HepG2 (cell line): ENCODE results near the gene UBXN2A. TPM values are rescaled to one million over a fixed set of nuclear protein-coding genes. Genes with fewer than 3 reads are reported as not detected.

Source experiments
- ATF7-NPFF ChIP-seq: sonication (generic); formaldehyde crosslinking; IDR thresholded peaks from 2 replicates; pipeline ENCODE4 v1.8.1; 2023; ENCODE audit warnings: mild to moderate bottlenecking, low read depth, missing genetic modification reagents, moderate library complexity
- BCL6 ChIP-seq: IDR thresholded peaks from 2 replicates; pipeline ENCODE4 v1.6.1; 2016; ENCODE audit warnings: missing genetic modification reagents, missing compliant biosample characterization
- CENPX ChIP-seq: sonication (generic); formaldehyde crosslinking; IDR thresholded peaks from 2 replicates; pipeline ENCODE4 v1.9.0; 2021; ENCODE audit warnings: mild to moderate bottlenecking, missing genetic modification reagents, moderate library complexity
- ELF1 ChIP-seq: sonication (generic); formaldehyde crosslinking; IDR thresholded peaks from 2 replicates; pipeline ENCODE4 v1.4.0; 2020; ENCODE audit warnings: missing genetic modification reagents
- ERF ChIP-seq: IDR thresholded peaks from 2 replicates; pipeline ENCODE4 v1.6.1; 2018; ENCODE audit warnings: missing biosample characterization, missing genetic modification reagents
- FOXA1 ChIP-seq, 2 experiments: fragments of 450-650 bp in 1 of 2; sonication (generic) in 1 of 2; formaldehyde crosslinking in 1 of 2; IDR thresholded peaks; 2 replicates each; pipeline versions ENCODE4 v1.4.0 to v1.6.1; 2016 to 2020; ENCODE audit warnings: missing genetic modification reagents in 1 of 2
- FOXC1 ChIP-seq: sonication (generic); formaldehyde crosslinking; IDR thresholded peaks from 2 replicates; pipeline ENCODE4 v1.8.0; 2022; ENCODE audit warnings: mild to moderate bottlenecking, missing genetic modification reagents, borderline replicate concordance
- HNRNPL ChIP-seq: fragments of 200-400 bp; formaldehyde crosslinking; IDR thresholded peaks from 2 replicates; pipeline ENCODE4 v1.6.1; 2017; ENCODE audit warnings: mild to moderate bottlenecking, low read depth, low read length
- MIER3 ChIP-seq: IDR thresholded peaks from 2 replicates; pipeline ENCODE4 v1.6.1; 2016; ENCODE audit warnings: missing compliant biosample characterization, borderline replicate concordance
- MXD4 ChIP-seq: IDR thresholded peaks from 2 replicates; pipeline ENCODE4 v1.6.1; 2016; ENCODE audit warnings: mild to moderate bottlenecking, missing biosample characterization, missing genetic modification reagents
- NAIF1 ChIP-seq: sonication (generic); formaldehyde crosslinking; IDR thresholded peaks from 2 replicates; pipeline ENCODE4 v1.5.0; 2020; ENCODE audit warnings: mild to moderate bottlenecking, missing genetic modification reagents, borderline replicate concordance
- PAX8 ChIP-seq: sonication (generic); formaldehyde crosslinking; IDR thresholded peaks from 2 replicates; pipeline ENCODE4 v1.8.0; 2022; ENCODE audit warnings: mild to moderate bottlenecking, missing genetic modification reagents, borderline replicate concordance
- PITX1 ChIP-seq: sonication (generic); formaldehyde crosslinking; IDR thresholded peaks from 2 replicates; pipeline ENCODE4 v1.5.1; 2020; ENCODE audit warnings: mild to moderate bottlenecking, missing genetic modification reagents
- SIN3A ChIP-seq: IDR thresholded peaks from 2 replicates; pipeline ENCODE4 v1.6.1; 2011; ENCODE audit warnings: low read depth, mild to moderate bottlenecking, control low read depth, low read length, borderline replicate concordance
- SP140L ChIP-seq: sonication (generic); formaldehyde crosslinking; IDR thresholded peaks from 2 replicates; pipeline ENCODE4 v1.4.0; 2020; ENCODE audit warnings: missing genetic modification reagents, borderline replicate concordance
- ZNF205 ChIP-seq: IDR thresholded peaks from 2 replicates; pipeline ENCODE4 v1.6.1; 2018; ENCODE audit warnings: missing biosample characterization, missing genetic modification reagents
- ZNF224 ChIP-seq: sonication (generic); formaldehyde crosslinking; IDR thresholded peaks from 2 replicates; pipeline ENCODE4 v1.5.0; 2020; ENCODE audit warnings: mild to moderate bottlenecking, missing genetic modification reagents
- ZNF253 ChIP-seq: sonication (generic); formaldehyde crosslinking; IDR thresholded peaks from 2 replicates; pipeline ENCODE4 v1.8.0; 2022; ENCODE audit warnings: mild to moderate bottlenecking, missing genetic modification reagents, borderline replicate concordance
- ZNF432 ChIP-seq: sonication (generic); formaldehyde crosslinking; IDR thresholded peaks from 2 replicates; pipeline ENCODE4 v1.5.0; 2020; ENCODE audit warnings: missing genetic modification reagents, mild to moderate bottlenecking, borderline replicate concordance
- ZNF83 ChIP-seq: sonication (generic); formaldehyde crosslinking; IDR thresholded peaks from 2 replicates; pipeline ENCODE4 v1.4.0; 2020; ENCODE audit warnings: missing genetic modification reagents, mild to moderate bottlenecking, borderline replicate concordance
- ZNF850 ChIP-seq: sonication (generic); formaldehyde crosslinking; conservative IDR thresholded peaks from 2 replicates; pipeline ENCODE4 v1.9.0; 2021; ENCODE audit warnings: mild to moderate bottlenecking, missing genetic modification reagents
- ZNF891 ChIP-seq: sonication (generic); formaldehyde crosslinking; IDR thresholded peaks from 2 replicates; pipeline ENCODE4 v1.5.0; 2020; ENCODE audit warnings: mild to moderate bottlenecking, missing genetic modification reagents
- polyA plus RNA-seq, 8 experiments: library from polyadenylated mRNA; depleted of rRNA in 3 of 8; stranded (reverse) in 7 of 8; unstranded in 1 of 8; fragments of >200 nt; fragmentation: Illumina TruSeq in 4 of 8; extraction: Trizol in 4 of 8; gene quantifications; 2 replicates each; pipeline versions ENCODE4 v1.2.1 to v1.2.3, GENCODE V29; 2011 to 2016; ENCODE audit warnings: low read depth in 4 of 8, missing spikeins in 1 of 8, mixed read lengths in 1 of 8; ENCODE audit not compliant: insufficient read depth in 1 of 8
- total RNA-seq, 5 experiments: library from RNA; depleted of rRNA; stranded (reverse); fragments of >200 nt; fragmentation: Illumina TruSeq; extraction: Trizol; gene quantifications; 2 replicates each; pipeline ENCODE4 v1.2.3, GENCODE V29; 2016; ENCODE audit warnings: low read depth in 1 of 5
- TF ChIP-seq, protein P1 (sequence below): sonication (generic); formaldehyde crosslinking; IDR thresholded peaks from 2 replicates; pipeline ENCODE4 v1.8.0; 2022; ENCODE audit warnings: missing genetic modification reagents, low read depth, mild to moderate bottlenecking, borderline replicate concordance
- TF ChIP-seq, protein P2 (sequence below): sonication (generic); formaldehyde crosslinking; IDR thresholded peaks from 2 replicates; pipeline ENCODE4 v1.4.0; 2020; ENCODE audit warnings: mild to moderate bottlenecking, missing genetic modification reagents, borderline replicate concordance
- TF ChIP-seq, protein P3 (sequence below): sonication (generic); formaldehyde crosslinking; IDR thresholded peaks from 2 replicates; pipeline ENCODE4 v1.4.0; 2020; ENCODE audit warnings: mild to moderate bottlenecking, low read depth, missing genetic modification reagents

Gene UBXN2A
- total and polyA plus RNA-seq, 2 of the 13 experiments (the other 11 are each of a cell fraction or from before 2014, with no cell fraction given) = 8.3 to 20.9 TPM

DNA sequence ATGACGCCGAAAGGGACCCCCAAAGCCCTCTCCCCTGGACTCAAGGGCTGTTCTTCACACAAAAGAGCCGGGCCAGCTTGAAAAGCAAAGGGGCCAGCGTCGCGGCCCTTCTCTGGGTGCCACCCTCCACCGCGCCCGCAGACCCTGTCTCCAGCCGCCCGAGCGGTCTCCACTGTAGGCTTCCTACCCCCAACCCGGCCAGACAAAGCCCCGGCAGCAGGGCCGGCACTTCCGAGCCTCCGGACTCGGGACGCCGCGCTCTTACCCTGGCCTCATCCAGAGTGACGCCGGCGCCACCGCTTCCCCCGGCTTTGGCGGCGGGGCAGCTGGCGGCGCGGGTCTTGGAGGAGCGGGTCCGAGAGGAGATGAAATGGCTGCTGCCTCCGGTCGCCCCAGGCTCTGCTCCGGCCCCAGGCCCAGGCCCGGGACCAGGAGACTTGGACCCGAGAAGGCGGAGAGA, 13.9 kb upstream of the UBXN2A start (continued):
- TF ChIP-seq MIER3 (CRISPR knock-in tag) (0 out of 2 replicates have a peak, but pooled peaks have one; percentile 36), ERF (CRISPR knock-in tag) (0 out of 2 replicates have a peak, but pooled peaks have one; percentile 14), ELF1 (CRISPR knock-in tag) (no peak; the same call in 1 of the 2 replicates), ZNF224 (CRISPR knock-in tag) (0 out of 2 replicates have a peak, but pooled peaks have one; percentile 85), NAIF1 (CRISPR knock-in tag) (peak; percentile 87; the same call in 1 of the 2 replicates), PAX8 (CRISPR knock-in tag) (0 out of 2 replicates have a peak, but pooled peaks have one; percentile 63), FOXC1 (no peak), MXD4 (no peak), CENPX (0 out of 2 replicates have a peak, but pooled peaks have one; percentile 88), PITX1 (CRISPR knock-in tag) (peak; percentile 11; the same call in 1 of the 2 replicates), ZNF83 (no peak; the same call in 1 of the 2 replicates), ZNF891 (CRISPR knock-in tag) (peak; percentile 52; the same call in 1 of the 2 replicates), SP140L (CRISPR knock-in tag) (0 out of 2 replicates have a peak, but pooled peaks have one; percentile 1), ZNF205 (CRISPR knock-in tag) (no peak), ZNF850 (CRISPR knock-in tag) (peak; percentile 91), BCL6 (CRISPR knock-in tag) (no peak), HNRNPL (0 out of 2 replicates have a peak, but pooled peaks have one; percentile 8), ZNF432 (CRISPR knock-in tag) (peak; percentile 87), FOXA1 (IDR thresholded peaks at IDR 0.05) (no peak), FOXA1 (CRISPR knock-in tag; IDR thresholded peaks at IDR 0.05) (no peak), ZNF253 (CRISPR knock-in tag) (no peak), SIN3A (0 out of 2 replicates have a peak, but pooled peaks have one; percentile 6), ATF7-NPFF (no peak)
- TF ChIP-seq, protein P1, sequence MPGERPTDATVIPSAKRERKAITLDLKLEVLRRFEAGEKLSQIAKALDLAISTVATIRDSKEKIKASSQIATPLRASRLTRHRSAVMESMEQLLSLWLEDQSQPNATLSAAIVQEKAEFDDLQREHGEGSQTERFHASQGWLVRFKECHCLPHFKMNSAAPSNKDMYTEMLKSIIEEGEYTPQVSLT (CRISPR knock-in tag) = peak; percentile 22; the same call in 1 of the 2 replicates
- TF ChIP-seq, protein P2, sequence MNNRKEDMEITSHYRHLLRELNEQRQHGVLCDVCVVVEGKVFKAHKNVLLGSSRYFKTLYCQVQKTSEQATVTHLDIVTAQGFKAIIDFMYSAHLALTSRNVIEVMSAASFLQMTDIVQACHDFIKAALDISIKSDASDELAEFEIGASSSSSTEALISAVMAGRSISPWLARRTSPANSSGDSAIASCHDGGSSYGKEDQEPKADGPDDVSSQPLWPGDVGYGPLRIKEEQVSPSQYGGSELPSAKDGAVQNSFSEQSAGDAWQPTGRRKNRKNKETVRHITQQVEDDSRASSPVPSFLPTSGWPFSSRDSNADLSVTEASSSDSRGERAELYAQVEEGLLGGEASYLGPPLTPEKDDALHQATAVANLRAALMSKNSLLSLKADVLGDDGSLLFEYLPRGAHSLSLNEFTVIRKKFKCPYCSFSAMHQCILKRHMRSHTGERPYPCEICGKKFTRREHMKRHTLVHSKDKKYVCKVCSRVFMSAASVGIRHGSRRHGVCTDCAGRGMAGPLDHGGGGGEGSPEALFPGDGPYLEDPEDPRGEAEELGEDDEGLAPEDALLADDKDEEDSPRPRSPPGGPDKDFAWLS (CRISPR knock-in tag) = 0 out of 2 replicates have a peak, but pooled peaks have one; percentile 50
- TF ChIP-seq, protein P3, sequence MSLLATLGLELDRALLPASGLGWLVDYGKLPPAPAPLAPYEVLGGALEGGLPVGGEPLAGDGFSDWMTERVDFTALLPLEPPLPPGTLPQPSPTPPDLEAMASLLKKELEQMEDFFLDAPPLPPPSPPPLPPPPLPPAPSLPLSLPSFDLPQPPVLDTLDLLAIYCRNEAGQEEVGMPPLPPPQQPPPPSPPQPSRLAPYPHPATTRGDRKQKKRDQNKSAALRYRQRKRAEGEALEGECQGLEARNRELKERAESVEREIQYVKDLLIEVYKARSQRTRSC (CRISPR knock-in tag) = 0 out of 2 replicates have a peak, but pooled peaks have one; percentile 77
